Anterior cingulate cortex (tissue), 58 donors: Measurements from ENCODE around the gene TBC1D2B.
"Not testable (repeated sequence)": the region's sequence is repeated elsewhere in the genome, so short reads cannot be mapped to it uniquely, and the experiment has no call there.

Experiments
- DNase-seq, 58 donors: peaks; one replicate each; lab custom pipeline; 2025; lab: John Stamatoyannopoulos, UW

Gene TBC1D2B

DNA sequence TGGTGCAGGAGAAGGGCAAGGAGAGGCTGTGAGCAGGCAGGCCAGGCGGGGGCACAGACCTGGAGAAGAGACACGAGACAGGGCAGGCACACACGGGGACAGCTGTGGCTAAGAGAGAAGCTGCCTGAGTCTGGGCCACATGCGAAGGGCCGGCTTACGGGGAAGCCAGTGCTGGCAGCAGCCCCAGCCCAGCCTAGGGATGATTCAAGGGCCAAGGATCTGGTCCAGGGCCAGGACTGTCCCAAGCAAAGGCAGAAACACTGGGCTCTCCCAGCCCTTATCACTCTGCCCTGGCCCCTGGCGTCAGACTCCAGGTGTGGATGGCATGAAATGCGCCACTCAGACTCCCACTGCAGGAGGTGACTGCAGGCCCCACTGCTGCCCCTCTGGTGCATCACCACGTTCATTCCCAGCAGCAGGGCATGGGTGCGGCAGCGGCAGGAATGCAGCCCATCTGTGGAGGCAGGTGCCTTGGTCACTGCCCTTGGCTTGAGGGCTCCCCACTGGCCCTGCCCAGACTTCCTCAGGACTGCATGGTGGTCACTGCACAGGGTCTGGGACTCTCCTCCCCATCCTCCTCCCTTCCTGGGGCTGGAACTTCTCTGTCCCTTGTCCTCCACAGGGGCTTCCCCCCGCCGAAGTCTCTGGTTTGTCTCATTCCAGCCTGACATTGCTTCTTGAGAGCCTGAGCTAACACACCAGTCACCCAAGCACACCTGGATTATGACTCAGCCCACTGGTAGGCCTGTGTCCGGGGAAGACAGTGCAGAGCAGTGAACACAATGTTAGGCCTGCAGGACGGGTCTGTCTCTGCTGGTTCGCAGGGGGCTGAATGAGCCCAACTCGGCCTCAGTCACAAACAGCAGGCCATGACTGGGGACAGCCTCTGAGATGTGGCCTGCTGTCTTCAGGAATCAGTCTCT is 69.3 kb downstream of the TBC1D2B start:
- DNase-seq = peak in 6 of 58 donors; percentile 15 to 44 (median 26)

DNA sequence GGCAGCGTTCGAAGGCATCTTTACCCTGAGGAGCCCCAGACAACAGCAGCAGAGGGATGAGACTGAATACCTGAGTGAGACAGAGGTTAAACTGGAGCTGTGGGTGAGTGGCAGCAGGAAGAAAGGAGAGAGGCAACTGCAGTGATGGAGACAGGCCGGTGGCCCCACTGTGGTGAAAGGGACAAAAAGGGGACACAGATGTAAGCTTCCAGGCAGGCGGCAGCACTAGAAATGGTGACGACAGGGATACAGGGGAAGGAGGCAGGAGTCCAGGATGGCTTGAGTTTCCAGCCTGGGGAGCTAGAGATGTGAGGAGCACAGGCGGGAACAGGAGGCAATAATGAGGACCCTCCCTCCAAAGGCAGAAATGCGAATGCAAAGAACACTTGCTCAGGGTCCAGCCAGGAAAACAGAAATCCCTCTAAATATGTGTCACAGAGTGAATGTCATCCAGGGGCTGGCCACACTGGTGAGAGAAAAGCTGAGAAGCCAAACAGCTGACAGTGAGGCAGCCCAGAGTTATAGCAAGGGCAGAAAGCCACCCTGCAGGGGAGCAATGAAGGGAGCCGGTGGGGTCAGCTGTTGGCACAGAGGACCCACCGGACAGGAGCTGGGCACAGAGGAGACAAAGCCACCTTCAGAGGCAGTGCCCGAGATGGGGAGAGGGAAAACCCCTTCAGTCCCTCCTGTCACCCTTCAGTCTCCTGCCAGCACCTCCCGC is 70.1 kb downstream of the TBC1D2B start:
- DNase-seq = no peak

DNA sequence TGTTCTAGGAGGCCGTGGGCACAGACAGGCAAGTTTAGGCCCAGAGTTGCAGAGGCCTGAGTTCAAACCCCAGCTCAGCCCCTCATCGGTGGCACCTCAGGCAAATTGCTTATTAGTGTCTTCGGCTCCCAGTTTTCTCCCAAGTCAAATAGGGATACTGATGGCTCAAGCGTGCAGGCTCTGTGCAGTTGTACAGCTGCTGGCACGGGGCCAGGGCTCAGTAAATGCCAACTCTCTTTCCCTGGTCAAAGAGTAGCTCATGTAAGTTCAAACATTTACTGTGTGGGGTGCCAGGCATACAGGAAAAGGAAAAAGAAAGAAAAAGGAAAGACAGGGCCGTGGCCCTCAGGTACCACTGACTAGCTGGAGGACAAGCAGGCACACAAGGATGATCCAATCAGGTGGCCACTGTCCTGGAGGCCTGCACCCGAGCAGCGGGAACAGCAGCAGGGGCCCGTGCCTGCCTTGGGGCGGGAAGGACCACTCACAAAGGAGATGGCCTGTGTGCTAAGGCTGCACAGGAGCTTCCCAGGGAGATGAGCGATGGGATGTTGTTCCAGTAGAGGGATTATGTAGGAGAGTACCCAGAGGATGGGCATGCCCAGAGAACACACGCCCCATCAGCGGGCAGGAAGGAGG is 70.8 kb downstream of the TBC1D2B start:
- DNase-seq = peak in 8 of 58 donors; percentile 13 to 46 (median 23)

- peak in 53 of 58 donors; percentile 33 to 87 (median 68) for DNase-seq
Measured at GRCh38 chr15:78004919-78005634, 72.4 kb downstream of the TBC1D2B start.

- no peak for DNase-seq
Measured at GRCh38 chr15:78004222-78004727, 73.2 kb downstream of the TBC1D2B start.

DNA sequence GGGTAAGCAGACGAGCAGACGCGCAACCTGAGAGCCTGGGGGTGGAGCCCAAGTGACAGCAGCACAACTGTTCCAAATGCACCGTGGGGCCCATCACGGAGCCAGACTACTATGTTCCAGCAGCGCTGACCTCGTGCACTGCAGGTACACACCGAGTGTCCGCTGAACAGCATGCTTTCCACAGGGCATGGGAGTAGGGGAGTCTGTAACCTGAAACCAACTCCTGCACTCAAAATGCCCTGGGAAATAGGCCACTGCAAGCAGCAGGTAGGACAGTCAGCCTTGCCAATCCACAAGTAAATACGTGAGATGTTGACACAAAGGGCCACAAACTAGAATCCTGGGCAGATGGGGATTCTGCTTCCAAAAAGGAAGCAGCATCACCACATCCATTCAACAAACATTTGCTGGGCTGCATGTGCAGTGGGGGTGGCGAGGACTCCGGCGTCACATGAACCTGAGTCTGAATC is 73.9 kb downstream of the TBC1D2B start:
- DNase-seq = no peak

DNA sequence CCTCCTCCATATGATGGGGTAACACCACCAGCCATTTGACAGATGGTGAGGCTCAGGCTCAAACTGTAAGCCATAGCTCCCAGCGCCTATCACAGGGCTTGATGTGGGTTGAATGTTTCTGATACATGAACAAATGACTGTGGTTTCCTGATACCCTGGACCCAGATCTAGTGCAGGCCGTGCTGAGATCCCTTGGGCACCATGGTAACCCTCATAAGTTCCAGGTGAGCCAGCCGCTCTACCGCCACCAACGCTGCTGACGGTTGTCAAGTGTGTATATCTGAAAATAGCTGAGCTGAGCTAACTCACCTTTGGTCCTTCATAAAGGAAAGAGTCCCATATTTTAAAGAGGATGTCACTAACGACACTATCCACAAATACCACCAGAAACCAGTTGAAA is 74.5 kb downstream of the TBC1D2B start:
- no peak for DNase-seq

GRCh38 chr15:78001656-78002055 is 75.9 kb downstream of the TBC1D2B start:
- DNase-seq = no peak

- DNase-seq = no peak
Measured at GRCh38 chr15:78000927-78001249, 76.6 kb downstream of the TBC1D2B start.

DNA sequence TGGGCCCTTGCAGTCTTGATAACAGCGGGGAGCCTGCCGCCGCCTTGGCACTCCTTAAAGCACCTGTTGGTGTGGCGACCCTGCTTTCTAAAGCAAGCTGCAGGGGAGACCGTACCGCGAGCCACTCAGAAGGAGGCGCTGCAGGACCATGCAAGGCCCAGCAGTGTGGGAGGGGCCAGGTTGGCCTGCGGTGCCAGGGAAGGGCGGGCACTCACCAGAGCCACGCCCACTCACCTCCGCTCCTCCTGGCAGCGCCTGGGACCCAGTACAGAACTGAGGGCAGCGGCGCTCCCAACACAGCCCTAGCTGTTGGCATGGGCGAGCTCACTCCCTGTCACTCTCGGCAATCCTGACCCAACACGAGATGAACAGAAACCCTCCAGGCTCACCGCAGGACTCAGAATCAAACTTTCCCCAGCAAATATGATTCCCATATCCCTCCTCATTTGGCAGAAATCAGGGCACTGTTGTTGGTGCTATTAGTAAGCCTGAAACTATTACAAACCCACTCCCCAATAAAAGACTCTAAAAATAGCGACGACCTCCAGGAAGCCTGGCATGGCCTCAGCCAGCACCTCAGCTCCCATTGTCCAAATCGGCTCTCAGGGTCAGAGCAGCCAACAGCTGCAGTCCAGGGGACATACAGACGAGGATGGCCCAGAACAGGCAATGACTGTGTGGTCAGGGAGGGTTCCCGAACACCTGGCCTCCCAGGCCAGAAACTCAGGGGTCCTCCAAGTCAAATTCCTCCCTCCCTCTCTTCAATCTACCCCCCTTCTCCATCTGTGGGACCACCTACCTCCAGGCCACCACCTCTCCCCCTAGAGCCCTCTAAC is 77.2 kb downstream of the TBC1D2B start:
- DNase-seq = peak in 31 of 58 donors; percentile 12 to 59 (median 31)

- DNase-seq = no peak
Measured at GRCh38 chr15:77999486-77999885, 78.0 kb downstream of the TBC1D2B start.

- no peak for DNase-seq
Measured at GRCh38 chr15:77998592-77998991, 78.9 kb downstream of the TBC1D2B start.

- DNase-seq = not testable (repeated sequence)
Measured at GRCh38 chr15:77997761-77998554, 79.6 kb downstream of the TBC1D2B start.

DNA sequence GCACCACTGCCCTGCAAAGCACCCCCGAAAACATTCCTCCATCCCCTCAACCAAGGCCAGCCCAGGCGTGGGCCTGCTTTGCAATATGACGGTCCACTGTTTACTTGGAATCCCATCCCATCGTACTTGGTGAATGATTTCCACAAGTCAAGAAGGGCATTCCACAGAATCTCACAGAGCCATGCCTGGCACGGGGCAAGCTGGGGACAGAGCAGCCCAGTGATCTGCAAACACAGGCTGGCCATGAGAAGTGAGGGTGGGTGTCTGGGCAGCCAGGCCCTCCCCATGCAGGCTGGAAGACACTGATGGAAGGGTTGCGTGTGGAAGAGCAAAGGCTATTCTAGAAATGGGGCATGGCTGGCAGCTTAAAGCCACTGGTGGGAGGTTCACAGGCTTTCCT is 80.3 kb downstream of the TBC1D2B start:
- DNase-seq = not testable (repeated sequence)

DNA sequence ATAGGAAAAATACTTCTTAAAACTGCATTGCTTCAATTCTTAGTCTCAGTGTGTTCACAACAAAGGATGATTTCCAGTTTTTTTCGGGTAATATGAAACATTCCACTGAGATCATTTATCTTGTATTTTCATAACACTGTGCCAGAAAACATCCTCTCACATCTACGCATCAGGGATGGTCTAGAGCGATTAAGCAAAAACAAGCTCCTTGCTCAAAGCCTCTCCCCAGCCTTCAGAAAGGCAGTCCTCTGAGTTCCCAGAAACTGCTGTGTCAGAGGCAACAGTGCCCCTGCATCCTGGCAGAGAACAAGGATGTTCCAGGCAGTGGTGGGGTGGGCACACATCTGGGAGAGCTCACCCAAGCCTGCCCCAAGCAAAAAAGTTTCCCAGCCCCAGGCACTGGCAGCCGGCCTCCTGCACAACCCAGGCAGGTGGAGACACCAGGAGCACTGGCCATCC is 80.8 kb downstream of the TBC1D2B start:
- DNase-seq = not testable (repeated sequence)

GRCh38 chr15:77996226-77996625 is 81.3 kb downstream of the TBC1D2B start:
- DNase-seq = not testable (repeated sequence)

GRCh38 chr15:77995537-77995918 is 82.0 kb downstream of the TBC1D2B start:
- DNase-seq = not testable (repeated sequence)

DNA sequence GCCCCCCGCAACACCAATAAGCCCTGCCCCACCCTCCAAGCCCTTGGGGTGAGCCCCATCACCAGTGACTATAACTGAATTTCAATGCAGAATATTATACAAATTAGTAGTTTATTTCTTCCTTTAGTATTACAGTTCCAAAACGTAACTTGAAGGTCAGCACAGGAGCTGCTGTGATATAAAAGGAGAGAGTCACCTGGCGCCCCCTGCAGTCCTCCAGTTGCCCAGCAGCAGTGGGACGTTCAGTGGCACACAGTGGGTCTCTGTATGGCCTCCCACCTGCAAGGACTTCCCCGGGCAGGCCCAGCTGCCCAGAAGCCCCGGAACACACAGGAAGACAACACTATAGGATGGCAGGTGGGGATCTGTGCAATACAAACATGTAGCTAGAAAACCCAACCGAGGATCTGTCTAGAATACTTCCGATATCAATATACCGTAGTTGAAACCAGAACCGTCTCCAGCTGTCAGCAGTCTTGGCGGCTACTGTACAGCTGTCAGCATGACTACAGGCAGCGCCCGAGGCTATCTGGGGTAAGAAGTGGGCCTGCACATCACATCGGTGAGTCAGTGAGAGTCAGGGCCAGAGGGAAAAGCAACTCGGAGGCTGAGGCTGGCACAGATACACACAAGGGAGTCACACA is 82.5 kb downstream of the TBC1D2B start:
- peak in 4 of 58 donors; percentile 11 to 35 (median 16) for DNase-seq
